HL-60 (cell line): ENCODE measurements around the gene SLC31A2.

Experiments used
- GABPA ChIP-seq: IDR thresholded peaks from 2 replicates; pipeline ENCODE4 v1.6.1; 2012; ENCODE audit warnings: low read depth
- POLR2AphosphoS5 ChIP-seq: IDR thresholded peaks from 2 replicates; pipeline ENCODE4 v1.6.1; 2012; ENCODE audit warnings: low read depth
- TF ChIP-seq, protein P1 (sequence below): IDR thresholded peaks from one replicate; pipeline ENCODE4 v1.5.1; 2011; ENCODE audit warnings: low read length, control low read depth, inconsistent platforms; ENCODE audit not compliant: insufficient read depth
- TF ChIP-seq, protein P2 (sequence below): IDR thresholded peaks from 2 replicates; pipeline ENCODE4 v1.6.1; 2012; ENCODE audit warnings: low read depth; ENCODE audit not compliant: insufficient replicate concordance

DNA sequence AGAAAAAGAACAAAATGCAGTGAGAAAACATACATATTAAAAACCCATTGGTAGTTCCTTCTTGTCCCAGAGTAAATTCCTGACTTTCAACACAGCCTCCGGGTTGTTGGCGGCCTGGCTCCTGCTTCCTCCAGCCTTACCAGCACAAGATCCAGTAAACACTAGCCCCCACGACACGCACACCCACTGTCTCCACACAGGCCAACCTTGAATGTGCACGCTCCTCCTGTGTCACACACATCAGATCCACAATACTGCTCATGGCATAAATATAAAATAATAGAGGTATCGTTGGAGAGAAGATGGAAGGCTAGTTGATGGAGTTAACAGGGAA lies 2.5 kb upstream of the SLC31A2 start:
- TF ChIP-seq POLR2AphosphoS5, result no peak
- TF ChIP-seq, protein P1, sequence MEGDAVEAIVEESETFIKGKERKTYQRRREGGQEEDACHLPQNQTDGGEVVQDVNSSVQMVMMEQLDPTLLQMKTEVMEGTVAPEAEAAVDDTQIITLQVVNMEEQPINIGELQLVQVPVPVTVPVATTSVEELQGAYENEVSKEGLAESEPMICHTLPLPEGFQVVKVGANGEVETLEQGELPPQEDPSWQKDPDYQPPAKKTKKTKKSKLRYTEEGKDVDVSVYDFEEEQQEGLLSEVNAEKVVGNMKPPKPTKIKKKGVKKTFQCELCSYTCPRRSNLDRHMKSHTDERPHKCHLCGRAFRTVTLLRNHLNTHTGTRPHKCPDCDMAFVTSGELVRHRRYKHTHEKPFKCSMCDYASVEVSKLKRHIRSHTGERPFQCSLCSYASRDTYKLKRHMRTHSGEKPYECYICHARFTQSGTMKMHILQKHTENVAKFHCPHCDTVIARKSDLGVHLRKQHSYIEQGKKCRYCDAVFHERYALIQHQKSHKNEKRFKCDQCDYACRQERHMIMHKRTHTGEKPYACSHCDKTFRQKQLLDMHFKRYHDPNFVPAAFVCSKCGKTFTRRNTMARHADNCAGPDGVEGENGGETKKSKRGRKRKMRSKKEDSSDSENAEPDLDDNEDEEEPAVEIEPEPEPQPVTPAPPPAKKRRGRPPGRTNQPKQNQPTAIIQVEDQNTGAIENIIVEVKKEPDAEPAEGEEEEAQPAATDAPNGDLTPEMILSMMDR, result no peak
- TF ChIP-seq, protein P2, sequence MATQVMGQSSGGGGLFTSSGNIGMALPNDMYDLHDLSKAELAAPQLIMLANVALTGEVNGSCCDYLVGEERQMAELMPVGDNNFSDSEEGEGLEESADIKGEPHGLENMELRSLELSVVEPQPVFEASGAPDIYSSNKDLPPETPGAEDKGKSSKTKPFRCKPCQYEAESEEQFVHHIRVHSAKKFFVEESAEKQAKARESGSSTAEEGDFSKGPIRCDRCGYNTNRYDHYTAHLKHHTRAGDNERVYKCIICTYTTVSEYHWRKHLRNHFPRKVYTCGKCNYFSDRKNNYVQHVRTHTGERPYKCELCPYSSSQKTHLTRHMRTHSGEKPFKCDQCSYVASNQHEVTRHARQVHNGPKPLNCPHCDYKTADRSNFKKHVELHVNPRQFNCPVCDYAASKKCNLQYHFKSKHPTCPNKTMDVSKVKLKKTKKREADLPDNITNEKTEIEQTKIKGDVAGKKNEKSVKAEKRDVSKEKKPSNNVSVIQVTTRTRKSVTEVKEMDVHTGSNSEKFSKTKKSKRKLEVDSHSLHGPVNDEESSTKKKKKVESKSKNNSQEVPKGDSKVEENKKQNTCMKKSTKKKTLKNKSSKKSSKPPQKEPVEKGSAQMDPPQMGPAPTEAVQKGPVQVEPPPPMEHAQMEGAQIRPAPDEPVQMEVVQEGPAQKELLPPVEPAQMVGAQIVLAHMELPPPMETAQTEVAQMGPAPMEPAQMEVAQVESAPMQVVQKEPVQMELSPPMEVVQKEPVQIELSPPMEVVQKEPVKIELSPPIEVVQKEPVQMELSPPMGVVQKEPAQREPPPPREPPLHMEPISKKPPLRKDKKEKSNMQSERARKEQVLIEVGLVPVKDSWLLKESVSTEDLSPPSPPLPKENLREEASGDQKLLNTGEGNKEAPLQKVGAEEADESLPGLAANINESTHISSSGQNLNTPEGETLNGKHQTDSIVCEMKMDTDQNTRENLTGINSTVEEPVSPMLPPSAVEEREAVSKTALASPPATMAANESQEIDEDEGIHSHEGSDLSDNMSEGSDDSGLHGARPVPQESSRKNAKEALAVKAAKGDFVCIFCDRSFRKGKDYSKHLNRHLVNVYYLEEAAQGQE, result no peak
- TF ChIP-seq GABPA, result no peak
